Activated T-cell treated with anti-CD3 and anti-CD28 coated beads, Interleukin-2, amount 50 U/mL, for 24 hours (primary cell): ENCODE results near the gene BBOX1.
"Not testable (repeated sequence)": the region's sequence is repeated elsewhere in the genome, so short reads cannot be mapped to it uniquely, and the experiment has no call there.

ENCODE experiments used
- DNase-seq: peaks from one replicate; pipeline ENCODE4 v3.0.0-alpha.2; 2020
- H3K27ac Mint-ChIP-seq: 2 replicates; pipeline ENCODE4 v1.8.0; 2020; ENCODE audit warnings: mild to moderate bottlenecking, mixed read lengths
- H3K27me3 Mint-ChIP-seq: 2 replicates; pipeline ENCODE4 v1.8.0; 2020; ENCODE audit warnings: mixed read lengths
- H3K36me3 Mint-ChIP-seq: 2 replicates; pipeline ENCODE4 v1.8.0; 2020; ENCODE audit warnings: low read depth, mixed read lengths
- H3K4me1 Mint-ChIP-seq: 2 replicates; pipeline ENCODE4 v1.8.0; 2020; ENCODE audit warnings: low read depth, mixed read lengths
- H3K4me3 Mint-ChIP-seq: 2 replicates; pipeline ENCODE4 v1.8.0; 2020; ENCODE audit warnings: mild to moderate bottlenecking, moderate library complexity, mixed read lengths
- H3K9me3 Mint-ChIP-seq: 2 replicates; pipeline ENCODE4 v1.8.0; 2020; ENCODE audit warnings: mixed read lengths

The BBOX1 gene

GRCh38 chr11:27118371-27118770, 77.8 kb downstream of the BBOX1 start:
- H3K9me3 Mint-ChIP-seq: no peaks in the 10 kb centered on the region
- H3K36me3 Mint-ChIP-seq: no peaks in the 10 kb centered on the region
- no peak overlapping the region for H3K4me3 Mint-ChIP-seq
- DNase-seq: no peak
- no peaks in the 10 kb centered on the region for H3K27me3 Mint-ChIP-seq
- no peak overlapping the region for H3K27ac Mint-ChIP-seq
- H3K4me1 Mint-ChIP-seq: no peaks in the 10 kb centered on the region

DNA sequence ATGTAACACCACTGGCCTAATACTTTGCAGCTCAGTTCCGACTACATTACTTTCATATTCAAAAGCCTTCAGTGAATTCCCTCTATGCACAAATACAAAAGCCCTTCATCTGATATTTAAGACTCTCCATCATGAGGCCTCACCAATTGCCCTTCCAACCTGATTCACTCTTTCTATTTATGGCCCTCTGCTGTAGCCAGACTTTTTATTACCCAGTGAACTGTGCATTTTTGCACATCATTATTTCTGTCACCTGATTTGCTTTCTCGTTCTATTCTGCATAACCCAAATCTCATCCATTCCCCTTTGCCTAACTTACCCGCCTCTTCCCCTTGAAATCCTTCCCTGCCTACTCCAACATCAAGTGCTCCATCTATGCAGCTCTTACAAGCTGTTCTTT, 78.3 kb downstream of the BBOX1 start:
- Mint-ChIP-seq H3K27ac (no peak overlapping the region), H3K9me3 (no peaks in the 10 kb centered on the region), H3K4me3 (no peak overlapping the region), H3K36me3 (no peaks in the 10 kb centered on the region), H3K27me3 (no peaks in the 10 kb centered on the region), H3K4me1 (no peaks in the 10 kb centered on the region)
- DNase-seq: no peak

- no peaks in the 10 kb centered on the region for H3K9me3 Mint-ChIP-seq
- no peaks in the 10 kb centered on the region for H3K27me3 Mint-ChIP-seq
- DNase-seq: no peak
- no peak overlapping the region for H3K27ac Mint-ChIP-seq
- no peaks in the 10 kb centered on the region for H3K36me3 Mint-ChIP-seq
- no peaks in the 10 kb centered on the region for H3K4me1 Mint-ChIP-seq
- no peak overlapping the region for H3K4me3 Mint-ChIP-seq
These were observed 78.8 kb downstream of the BBOX1 start for GRCh38 chr11:27119396-27119795.

- DNase-seq: no peak
- H3K36me3 Mint-ChIP-seq: no peaks in the 10 kb centered on the region
These were observed 79.6 kb downstream of the BBOX1 start for GRCh38 chr11:27120211-27120610.

DNA sequence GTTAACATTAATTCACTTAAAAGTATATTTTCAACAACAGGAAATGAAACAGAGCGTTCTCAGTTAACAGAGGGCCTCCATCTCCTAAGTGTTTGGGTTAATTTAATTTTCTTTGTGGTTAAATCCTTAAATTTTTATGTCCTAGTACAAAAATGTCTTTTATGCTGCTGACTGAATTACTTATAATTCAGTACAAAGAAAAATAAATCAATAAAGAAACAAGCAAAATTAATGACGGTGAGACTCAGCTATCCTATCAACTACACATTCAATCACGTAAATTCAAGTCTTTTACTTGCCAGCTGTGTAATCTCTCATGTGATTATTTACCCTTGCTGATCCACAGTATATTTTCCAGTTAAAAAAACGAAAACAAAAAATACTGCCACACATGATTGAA, 81.4 kb downstream of the BBOX1 start:
- Mint-ChIP-seq H3K27me3 (no peaks in the 10 kb centered on the region), H3K9me3 (no peaks in the 10 kb centered on the region), H3K36me3 (no peaks in the 10 kb centered on the region), H3K4me1 (no peaks in the 10 kb centered on the region), H3K4me3 (no peak overlapping the region), H3K27ac (no peak overlapping the region)
- no peak for DNase-seq

More at GRCh38 chr11:27120211-27120610, 79.6 kb downstream of the BBOX1 start:
- H3K27me3 Mint-ChIP-seq: no peaks in the 10 kb centered on the region
- H3K4me1 Mint-ChIP-seq: no peaks in the 10 kb centered on the region
- no peaks in the 10 kb centered on the region for H3K9me3 Mint-ChIP-seq
- no peak overlapping the region for H3K4me3 Mint-ChIP-seq
- H3K27ac Mint-ChIP-seq: no peak overlapping the region

DNA sequence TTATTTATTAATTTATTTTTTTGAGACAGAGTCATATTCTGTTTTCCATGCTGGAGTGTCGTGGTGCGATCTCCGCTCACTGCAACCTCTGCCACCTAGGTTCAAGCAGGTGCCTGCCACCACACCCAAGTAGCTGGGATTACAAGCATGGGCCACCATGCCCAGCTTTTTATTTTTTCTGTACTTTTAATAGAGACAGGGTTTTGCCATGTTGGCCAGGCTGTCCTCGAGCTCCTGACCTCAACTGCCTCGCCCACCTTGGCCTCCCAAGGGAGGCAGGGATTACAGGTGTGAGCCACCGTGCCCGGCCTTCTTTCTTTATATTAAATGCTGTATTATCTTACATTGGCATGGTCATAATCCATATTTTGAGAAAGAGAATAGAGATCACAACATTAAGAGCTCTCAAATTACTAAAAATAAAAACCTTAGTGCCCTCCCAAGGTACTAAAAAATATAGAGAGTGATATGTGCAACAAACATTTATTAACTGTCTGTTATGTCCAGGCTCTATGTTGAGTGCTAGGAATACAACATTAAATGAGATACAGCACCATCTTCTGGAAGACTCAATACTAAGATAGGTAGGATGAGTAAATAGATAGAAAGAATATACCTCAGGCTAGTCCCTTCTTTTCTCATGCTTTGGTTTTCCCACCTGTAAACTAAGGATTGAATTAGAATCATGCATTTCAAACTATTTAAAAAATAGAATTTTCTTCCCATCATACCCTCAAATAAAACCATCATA, 84.1 kb downstream of the BBOX1 start:
- H3K4me3 Mint-ChIP-seq: no peak overlapping the region
- no peak for DNase-seq

DNA sequence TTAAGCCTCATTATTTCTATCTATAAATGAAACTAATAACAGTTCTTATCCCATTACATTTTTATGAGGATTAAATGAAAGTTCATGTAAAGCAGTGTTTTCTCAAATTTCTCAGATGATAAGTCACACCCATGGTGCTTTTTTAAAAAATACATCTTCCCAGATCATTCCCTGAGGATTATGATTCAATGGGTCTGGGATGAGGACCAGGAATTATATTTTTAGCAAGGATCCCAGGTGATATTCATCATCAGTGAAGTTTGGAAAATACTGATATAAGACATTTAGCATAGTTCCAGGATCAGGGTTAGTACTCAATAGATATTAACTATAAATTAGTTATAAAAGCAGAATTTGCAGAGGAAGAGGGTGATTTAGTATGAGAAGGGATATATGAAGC, 89.1 kb downstream of the BBOX1 start:
- no peak overlapping the region for H3K4me3 Mint-ChIP-seq
- DNase-seq: no peak
- no peak overlapping the region for H3K27ac Mint-ChIP-seq
- no peaks in the 10 kb centered on the region for H3K4me1 Mint-ChIP-seq
- H3K36me3 Mint-ChIP-seq: no peaks in the 10 kb centered on the region
- H3K27me3 Mint-ChIP-seq: no peaks in the 10 kb centered on the region
- peaks cover 10% of the 10 kb centered on the region for H3K9me3 Mint-ChIP-seq

More for the DNA sequence above, 84.1 kb downstream of the BBOX1 start:
- H3K27ac Mint-ChIP-seq: no peak overlapping the region
- H3K27me3 Mint-ChIP-seq: no peaks in the 10 kb centered on the region
- H3K9me3 Mint-ChIP-seq: no peaks in the 10 kb centered on the region
- no peaks in the 10 kb centered on the region for H3K36me3 Mint-ChIP-seq
- no peaks in the 10 kb centered on the region for H3K4me1 Mint-ChIP-seq

DNA sequence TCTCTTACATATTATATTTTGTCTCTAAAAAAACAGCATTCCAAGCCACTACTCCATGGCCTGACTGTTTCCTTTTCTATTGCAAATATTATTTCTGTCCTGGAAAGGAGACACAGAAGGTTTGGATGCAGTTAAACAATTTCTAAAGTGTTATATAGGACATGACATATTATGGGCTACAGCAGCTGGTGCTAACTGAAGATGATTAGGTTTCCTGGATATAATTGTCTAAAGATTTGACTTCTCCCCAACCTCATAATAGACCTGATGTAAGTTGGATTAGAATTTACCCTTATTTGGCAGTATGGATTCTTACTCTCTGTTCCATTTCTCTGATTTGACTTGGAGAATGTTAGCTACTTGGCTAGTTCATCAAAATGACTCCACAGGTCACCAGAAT, 90.2 kb downstream of the BBOX1 start:
- Mint-ChIP-seq H3K4me3 (no peak overlapping the region), H3K27me3 (no peaks in the 10 kb centered on the region), H3K36me3 (no peaks in the 10 kb centered on the region), H3K9me3 (peaks cover 17% of the 10 kb centered on the region), H3K27ac (no peak overlapping the region), H3K4me1 (no peaks in the 10 kb centered on the region)
- no peak for DNase-seq

DNA sequence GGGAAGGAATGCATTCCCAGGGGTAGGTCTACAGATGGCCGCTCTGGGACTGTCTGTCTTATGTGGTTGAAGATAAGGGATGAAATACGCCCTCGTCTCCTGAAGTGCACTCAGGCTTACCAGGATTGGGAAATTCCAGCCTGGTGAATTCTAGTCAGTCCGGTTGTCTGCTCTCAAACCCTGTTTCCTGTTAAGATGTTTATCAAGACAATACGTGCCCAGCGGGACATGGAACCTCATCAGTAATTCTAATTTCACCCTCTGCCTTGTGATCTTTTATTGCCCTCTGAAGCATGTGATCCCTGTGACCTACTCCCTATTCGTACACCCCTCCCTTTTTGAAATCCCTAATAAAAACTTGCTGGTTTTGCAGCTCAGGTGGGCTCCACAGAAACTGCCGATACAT, 95.3 kb downstream of the BBOX1 start:
- not testable (repeated sequence) for H3K27ac Mint-ChIP-seq, H3K4me3 Mint-ChIP-seq, H3K4me1 Mint-ChIP-seq, DNase-seq, H3K27me3 Mint-ChIP-seq, H3K36me3 Mint-ChIP-seq
- peaks cover 33% of the 10 kb centered on the region for H3K9me3 Mint-ChIP-seq

GRCh38 chr11:27138716-27139115, 98.1 kb downstream of the BBOX1 start:
- DNase-seq: no peak
- H3K36me3 Mint-ChIP-seq: no peaks in the 10 kb centered on the region
- H3K9me3 Mint-ChIP-seq: peaks cover 38% of the 10 kb centered on the region
- H3K27ac Mint-ChIP-seq: no peak overlapping the region
- H3K27me3 Mint-ChIP-seq: no peaks in the 10 kb centered on the region
- no peak overlapping the region for H3K4me3 Mint-ChIP-seq
- H3K4me1 Mint-ChIP-seq: no peaks in the 10 kb centered on the region

DNA sequence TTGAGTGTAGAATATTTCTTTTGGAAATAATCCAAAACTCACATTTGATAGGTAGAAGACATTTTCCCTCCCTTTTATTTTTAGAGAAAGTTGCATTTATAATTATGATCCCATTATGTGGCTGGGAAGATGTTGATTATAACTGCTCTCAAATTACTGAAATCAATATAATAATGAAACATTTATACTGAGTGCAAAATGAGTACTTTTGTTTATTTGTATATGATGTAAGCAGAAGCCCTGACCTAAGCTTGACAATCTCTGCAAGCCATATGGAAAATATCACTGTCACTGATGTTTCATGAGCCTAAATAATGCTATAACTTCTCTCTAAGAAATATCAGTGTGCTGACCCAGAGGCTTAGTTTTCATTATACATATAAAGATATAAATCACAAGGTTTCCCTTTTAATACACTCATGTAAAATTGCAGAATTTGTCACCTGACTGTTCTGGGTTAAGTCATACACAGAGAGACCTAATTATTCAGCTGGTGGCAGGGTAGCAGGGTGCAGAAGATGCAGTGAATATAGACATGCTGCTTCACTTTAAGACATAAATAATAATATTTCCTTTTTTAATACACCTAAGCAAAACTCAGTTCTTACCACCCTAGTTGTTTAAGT, 99.2 kb downstream of the BBOX1 start:
- no peaks in the 10 kb centered on the region for H3K27me3 Mint-ChIP-seq
- DNase-seq: no peak
- no peaks in the 10 kb centered on the region for H3K4me1 Mint-ChIP-seq
- H3K36me3 Mint-ChIP-seq: no peaks in the 10 kb centered on the region
- peaks cover 34% of the 10 kb centered on the region for H3K9me3 Mint-ChIP-seq
- no peak overlapping the region for H3K27ac Mint-ChIP-seq
- H3K4me3 Mint-ChIP-seq: no peak overlapping the region

- Mint-ChIP-seq H3K27ac (no peak overlapping the region), H3K4me1 (no peaks in the 10 kb centered on the region), H3K9me3 (peaks cover 21% of the 10 kb centered on the region), H3K36me3 (no peaks in the 10 kb centered on the region), H3K4me3 (no peak overlapping the region), H3K27me3 (no peaks in the 10 kb centered on the region)
- DNase-seq: no peak
These were observed 101.0 kb downstream of the BBOX1 start for GRCh38 chr11:27141576-27141975.

GRCh38 chr11:27147916-27148315, 107.3 kb downstream of the BBOX1 start:
- peaks cover 2% of the 10 kb centered on the region for H3K9me3 Mint-ChIP-seq
- no peak overlapping the region for H3K27ac Mint-ChIP-seq
- no peak for DNase-seq
- no peaks in the 10 kb centered on the region for H3K36me3 Mint-ChIP-seq
- no peaks in the 10 kb centered on the region for H3K27me3 Mint-ChIP-seq
- H3K4me1 Mint-ChIP-seq: no peaks in the 10 kb centered on the region
- no peak overlapping the region for H3K4me3 Mint-ChIP-seq

- Mint-ChIP-seq H3K4me3 (no peak overlapping the region), H3K36me3 (no peaks in the 10 kb centered on the region), H3K27ac (no peak overlapping the region), H3K27me3 (no peaks in the 10 kb centered on the region), H3K4me1 (no peaks in the 10 kb centered on the region), H3K9me3 (peaks cover 1% of the 10 kb centered on the region)
- DNase-seq: no peak
These were observed 107.9 kb downstream of the BBOX1 start for GRCh38 chr11:27148506-27148905.

- Mint-ChIP-seq H3K27me3 (no peaks in the 10 kb centered on the region), H3K36me3 (no peaks in the 10 kb centered on the region), H3K27ac (no peak overlapping the region), H3K4me3 (no peak overlapping the region), H3K9me3 (no peaks in the 10 kb centered on the region), H3K4me1 (no peaks in the 10 kb centered on the region)
- no peak for DNase-seq
These were observed 109.5 kb downstream of the BBOX1 start for GRCh38 chr11:27150098-27150497.
